ENCODE data around the gene TMEM183A. TPM values are rescaled to one million over a fixed set of nuclear protein-coding genes. Genes with fewer than 3 reads are reported as not detected.

The TMEM183A gene
- total RNA-seq, 1 experiment from 2014 or later = 126 TPM

- DNase-seq (ENCODE audit: low read depth) = peak; percentile 74
- in situ Hi-C loops (cut with HindIII; ENCODE audit: low pct_unique_long_range_greater_than_20kb, low sequenced_read_pairs) = loop anchor here (25.0 kb wide), 1 partner anchor 186 kb away; no protein-coding TSS in a partner anchor
These were observed 19.0 kb downstream of the TMEM183A start, which contains the start of gene PPFIA4 for GRCh38 chr1:203026031-203026665. PPFIA4 (plus strand) TSS chr1:203026491; CDS start chr1:203039009, 12,518 bp downstream.

GRCh38 chr1:203026666-203027663 lies 19.8 kb downstream of the TMEM183A start:
- no peak for DNase-seq (ENCODE audit: low read depth)
- in situ Hi-C loops (cut with HindIII; ENCODE audit: low pct_unique_long_range_greater_than_20kb, low sequenced_read_pairs) = loop anchor here (25.0 kb wide), 1 partner anchor 185 kb away; no protein-coding TSS in a partner anchor

- in situ Hi-C loops (cut with HindIII; ENCODE audit: low pct_unique_long_range_greater_than_20kb, low sequenced_read_pairs) = loop anchor here (25.0 kb wide), 1 partner anchor 184 kb away; no protein-coding TSS in a partner anchor
- no peak for DNase-seq (ENCODE audit: low read depth)
These were observed 21.1 kb downstream of the TMEM183A start for GRCh38 chr1:203028067-203028783.

GRCh38 chr1:203028784-203029553 lies 21.8 kb downstream of the TMEM183A start:
- no peak for DNase-seq (ENCODE audit: low read depth)
- in situ Hi-C loops (cut with HindIII; ENCODE audit: low pct_unique_long_range_greater_than_20kb, low sequenced_read_pairs) = loop anchor here (25.0 kb wide), 1 partner anchor 183 kb away; no protein-coding TSS in a partner anchor

GRCh38 chr1:203031467-203031866 lies 24.3 kb downstream of the TMEM183A start:
- in situ Hi-C loops (cut with HindIII; ENCODE audit: low pct_unique_long_range_greater_than_20kb, low sequenced_read_pairs) = loop anchor here (25.0 kb wide), 1 partner anchor 181 kb away; no protein-coding TSS in a partner anchor
- no peak for DNase-seq (ENCODE audit: low read depth)

GRCh38 chr1:203033287-203033686 lies 26.1 kb downstream of the TMEM183A start:
- in situ Hi-C loops (cut with HindIII; ENCODE audit: low pct_unique_long_range_greater_than_20kb, low sequenced_read_pairs) = loop anchor here (25.0 kb wide), 1 partner anchor 179 kb away; no protein-coding TSS in a partner anchor
- DNase-seq (ENCODE audit: low read depth) = no peak

GRCh38 chr1:203033917-203034316 lies 26.7 kb downstream of the TMEM183A start:
- DNase-seq (ENCODE audit: low read depth) = no peak
- in situ Hi-C loops (cut with HindIII; ENCODE audit: low pct_unique_long_range_greater_than_20kb, low sequenced_read_pairs) = loop anchor here (25.0 kb wide), 1 partner anchor 178 kb away; no protein-coding TSS in a partner anchor

GRCh38 chr1:203034422-203035110 lies 27.4 kb downstream of the TMEM183A start:
- in situ Hi-C loops (cut with HindIII; ENCODE audit: low pct_unique_long_range_greater_than_20kb, low sequenced_read_pairs) = loop anchor here (25.0 kb wide), 1 partner anchor 178 kb away; no protein-coding TSS in a partner anchor

GRCh38 chr1:203035111-203036000 lies 28.2 kb downstream of the TMEM183A start:
- in situ Hi-C loops (cut with HindIII; ENCODE audit: low pct_unique_long_range_greater_than_20kb, low sequenced_read_pairs) = loop anchor here (25.0 kb wide), 1 partner anchor 177 kb away; no protein-coding TSS in a partner anchor
- no peak for DNase-seq (ENCODE audit: low read depth)

More at GRCh38 chr1:203034422-203035110, 27.4 kb downstream of the TMEM183A start:
- no peak for DNase-seq (ENCODE audit: low read depth)

- DNase-seq (ENCODE audit: low read depth) = no peak
- in situ Hi-C loops (cut with HindIII; ENCODE audit: low pct_unique_long_range_greater_than_20kb, low sequenced_read_pairs) = loop anchor here (25.0 kb wide), 1 partner anchor 176 kb away; no protein-coding TSS in a partner anchor
These were observed 29.0 kb downstream of the TMEM183A start for GRCh38 chr1:203036135-203036534.

GRCh38 chr1:203036537-203036936 lies 29.4 kb downstream of the TMEM183A start:
- no peak for DNase-seq (ENCODE audit: low read depth)
- in situ Hi-C loops (cut with HindIII; ENCODE audit: low pct_unique_long_range_greater_than_20kb, low sequenced_read_pairs) = loop anchor here (25.0 kb wide), 1 partner anchor 176 kb away; no protein-coding TSS in a partner anchor

- no peak for DNase-seq (ENCODE audit: low read depth)
- in situ Hi-C loops (cut with HindIII; ENCODE audit: low pct_unique_long_range_greater_than_20kb, low sequenced_read_pairs) = loop anchor here (25.0 kb wide), 1 partner anchor 175 kb away; no protein-coding TSS in a partner anchor
These were observed 30.5 kb downstream of the TMEM183A start for GRCh38 chr1:203037509-203038190.

GRCh38 chr1:203038217-203038741 lies 31.1 kb downstream of the TMEM183A start:
- in situ Hi-C loops (cut with HindIII; ENCODE audit: low pct_unique_long_range_greater_than_20kb, low sequenced_read_pairs) = loop anchor here (25.0 kb wide), 1 partner anchor 174 kb away; no protein-coding TSS in a partner anchor
- DNase-seq (ENCODE audit: low read depth) = peak; percentile 69

GRCh38 chr1:203038891-203039608 lies 31.9 kb downstream of the TMEM183A start:
- in situ Hi-C loops (cut with HindIII; ENCODE audit: low pct_unique_long_range_greater_than_20kb, low sequenced_read_pairs) = loop anchor here (25.0 kb wide), 1 partner anchor 173 kb away; no protein-coding TSS in a partner anchor
- peak; percentile 47 for DNase-seq (ENCODE audit: low read depth)
